Cerebellar nuclear complex (tissue), 1 donor: ENCODE data around the gene THRA.
A peak's percentile ranks its signal among the peaks of the same experiment; 100 is the strongest.
"Not testable (repeated sequence)": the region's sequence is repeated elsewhere in the genome, so short reads cannot be mapped to it uniquely, and the experiment has no call there.

Source experiments
- DNase-seq, 2 experiments: peaks; one replicate each; lab custom pipeline; 2025; lab: John Stamatoyannopoulos, UW

THRA gene

DNA sequence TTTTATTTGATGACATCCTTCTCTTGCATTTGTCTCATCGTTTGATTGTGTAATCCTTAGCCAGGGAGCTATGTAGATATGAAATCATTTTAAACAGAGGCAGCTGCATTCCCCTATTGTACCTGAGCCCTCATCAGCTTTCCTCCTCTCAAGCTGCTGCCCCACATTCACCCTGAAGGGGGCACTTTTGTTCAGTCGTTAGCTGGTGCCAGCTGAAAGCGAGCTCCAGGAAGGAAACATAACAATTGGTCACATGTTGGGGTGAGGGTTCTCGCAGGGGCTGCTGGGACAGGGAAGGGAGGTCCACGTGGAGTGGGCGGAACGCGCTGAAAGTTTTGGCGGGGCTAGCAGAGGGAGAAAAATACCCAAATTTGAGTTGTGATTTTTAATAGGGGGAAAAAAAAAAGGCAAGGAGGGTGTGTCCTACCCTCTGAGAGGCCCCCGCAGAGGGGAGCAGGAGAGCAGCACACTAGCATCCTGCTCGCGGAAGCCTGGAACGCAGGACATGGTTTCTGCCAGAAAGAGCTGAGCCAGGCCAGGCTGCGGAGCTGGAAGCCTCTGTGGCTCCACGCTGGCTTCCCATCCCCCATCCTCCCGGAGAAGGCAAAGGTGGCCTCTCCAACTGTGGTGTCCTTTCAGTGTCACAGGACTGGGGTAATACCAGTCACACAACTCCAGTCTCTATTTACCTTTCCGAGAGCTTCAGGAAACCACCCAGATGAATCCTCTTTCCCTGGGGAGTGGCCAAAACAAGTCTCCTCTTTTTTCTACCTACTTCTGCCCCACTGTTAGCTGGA, 50.5 kb downstream of the THRA start:
- peak; percentile 61 to 91 for DNase-seq

DNA sequence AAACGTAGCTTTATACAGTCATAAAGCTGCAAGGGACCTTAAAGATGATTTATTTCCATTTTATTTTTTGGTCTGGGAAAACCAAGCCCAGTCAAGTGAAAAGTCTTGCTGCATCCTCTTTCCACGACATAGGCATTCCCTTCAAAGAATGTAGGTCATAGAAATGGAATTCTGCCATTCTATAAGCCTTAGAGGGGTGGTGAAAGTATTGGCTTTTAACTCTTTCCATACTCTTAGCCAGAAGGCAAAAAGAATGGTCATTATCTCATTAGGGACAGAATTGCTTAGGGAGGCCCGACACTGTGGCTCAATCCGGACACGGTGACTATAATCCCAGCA, 51.1 kb downstream of the THRA start:
- no peak for DNase-seq

DNA sequence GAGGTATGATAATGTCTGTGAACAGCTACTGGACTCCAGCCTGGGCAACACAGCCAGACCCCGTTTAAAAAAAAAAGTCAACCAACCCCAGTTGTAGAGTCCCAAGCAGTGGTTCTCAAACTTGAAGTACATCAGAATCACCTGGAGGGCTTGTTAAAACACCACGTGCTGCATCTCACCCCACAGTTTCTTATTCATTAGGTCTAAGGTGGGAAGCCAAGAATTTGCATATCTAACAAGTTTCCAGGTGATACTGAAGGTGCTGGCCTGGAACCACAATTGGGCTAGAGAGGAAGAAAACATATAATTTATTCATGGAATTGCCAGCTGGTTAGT, 52.3 kb downstream of the THRA start:
- no peak for DNase-seq

DNA sequence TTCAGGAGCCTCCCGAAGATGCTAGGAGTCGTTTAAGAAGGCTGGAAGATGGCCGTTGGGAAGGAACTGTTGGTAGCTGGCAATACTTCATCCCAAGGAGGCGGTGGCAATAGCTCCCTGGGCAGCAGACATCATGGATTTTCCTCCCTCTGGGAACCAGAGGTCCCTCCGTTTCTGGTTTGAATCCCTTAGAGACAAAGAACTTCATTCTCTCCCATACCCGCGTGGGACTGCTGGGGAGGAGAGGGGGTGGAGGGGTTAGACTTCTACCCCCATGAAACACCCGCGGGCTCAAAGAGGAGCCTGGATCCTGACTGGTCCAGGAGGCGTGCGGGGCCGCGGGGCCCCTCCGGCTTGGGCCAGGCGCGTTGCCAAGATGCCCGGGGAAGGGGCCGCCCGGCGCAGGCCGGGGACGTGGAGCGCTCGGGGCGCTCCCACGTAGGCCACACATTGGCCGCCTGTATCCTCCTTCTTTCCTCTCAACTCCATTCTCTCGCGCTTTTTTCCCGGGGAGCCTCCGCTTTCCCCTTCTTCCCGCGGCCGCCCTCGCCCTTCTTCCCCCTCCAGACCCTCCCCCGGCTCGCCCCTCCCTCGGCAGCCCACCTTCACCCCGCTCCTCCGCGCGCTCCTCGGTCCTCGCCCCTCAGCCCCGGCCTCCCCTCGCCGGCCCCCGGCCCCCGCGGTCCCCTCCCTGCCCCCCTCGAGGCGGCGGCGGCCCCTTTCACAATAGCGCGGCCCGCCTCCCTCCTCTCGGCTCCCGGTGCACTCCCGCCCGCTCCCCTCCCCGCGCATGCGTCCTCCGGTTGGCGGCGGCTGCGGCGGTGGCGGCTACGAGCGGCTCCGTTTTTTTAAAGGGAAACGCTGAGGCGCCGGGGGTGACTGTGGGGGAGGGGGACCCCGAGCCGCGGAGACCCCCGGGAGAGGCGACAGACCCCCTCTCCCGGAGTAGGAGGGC, 58.7 kb downstream of the THRA start, which contains the start of gene MSL1:
TSS of gene MSL1 (plus strand) at position 791 of the 955 bp plus-strand sequence. CDS start 642 bp downstream, outside the sequence.
- peak in 1 of 2 experiments; percentile 28 for DNase-seq

DNA sequence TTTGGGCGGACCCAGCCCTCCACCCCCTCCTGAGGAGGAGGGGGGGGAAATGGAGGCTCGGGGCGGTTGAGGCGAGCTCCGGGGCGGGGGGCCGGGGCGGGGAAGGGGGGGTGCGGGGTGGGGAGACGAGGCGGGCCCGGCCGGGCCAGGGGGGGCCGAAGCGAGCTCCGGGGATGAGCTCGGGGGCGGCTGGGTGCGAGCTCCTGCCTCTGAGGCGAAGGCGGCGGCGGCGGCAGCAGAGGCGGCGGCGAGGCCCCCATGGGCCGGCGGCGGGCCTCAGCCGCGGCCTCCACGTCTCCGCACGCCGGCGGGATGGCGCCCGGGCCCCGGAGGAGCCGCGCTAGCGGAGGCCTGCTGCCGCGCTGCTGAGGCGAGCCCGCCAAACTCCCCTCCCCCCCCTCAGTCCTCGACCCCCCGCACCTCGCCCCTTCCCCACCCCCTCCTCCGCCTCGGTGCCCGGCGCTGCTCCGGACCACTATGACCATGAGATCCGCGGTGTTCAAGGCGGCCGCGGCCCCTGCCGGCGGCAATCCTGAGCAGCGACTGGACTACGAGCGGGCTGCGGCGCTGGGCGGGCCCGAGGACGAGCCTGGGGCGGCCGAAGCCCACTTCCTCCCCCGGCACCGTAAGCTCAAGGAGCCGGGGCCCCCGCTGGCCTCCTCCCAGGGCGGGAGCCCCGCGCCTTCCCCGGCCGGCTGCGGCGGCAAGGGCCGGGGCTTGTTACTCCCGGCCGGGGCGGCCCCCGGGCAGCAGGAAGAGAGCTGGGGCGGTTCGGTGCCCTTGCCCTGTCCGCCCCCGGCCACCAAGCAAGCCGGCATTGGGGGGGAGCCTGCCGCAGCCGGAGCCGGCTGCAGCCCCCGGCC, 59.6 kb downstream of the THRA start:
- DNase-seq: no peak

DNA sequence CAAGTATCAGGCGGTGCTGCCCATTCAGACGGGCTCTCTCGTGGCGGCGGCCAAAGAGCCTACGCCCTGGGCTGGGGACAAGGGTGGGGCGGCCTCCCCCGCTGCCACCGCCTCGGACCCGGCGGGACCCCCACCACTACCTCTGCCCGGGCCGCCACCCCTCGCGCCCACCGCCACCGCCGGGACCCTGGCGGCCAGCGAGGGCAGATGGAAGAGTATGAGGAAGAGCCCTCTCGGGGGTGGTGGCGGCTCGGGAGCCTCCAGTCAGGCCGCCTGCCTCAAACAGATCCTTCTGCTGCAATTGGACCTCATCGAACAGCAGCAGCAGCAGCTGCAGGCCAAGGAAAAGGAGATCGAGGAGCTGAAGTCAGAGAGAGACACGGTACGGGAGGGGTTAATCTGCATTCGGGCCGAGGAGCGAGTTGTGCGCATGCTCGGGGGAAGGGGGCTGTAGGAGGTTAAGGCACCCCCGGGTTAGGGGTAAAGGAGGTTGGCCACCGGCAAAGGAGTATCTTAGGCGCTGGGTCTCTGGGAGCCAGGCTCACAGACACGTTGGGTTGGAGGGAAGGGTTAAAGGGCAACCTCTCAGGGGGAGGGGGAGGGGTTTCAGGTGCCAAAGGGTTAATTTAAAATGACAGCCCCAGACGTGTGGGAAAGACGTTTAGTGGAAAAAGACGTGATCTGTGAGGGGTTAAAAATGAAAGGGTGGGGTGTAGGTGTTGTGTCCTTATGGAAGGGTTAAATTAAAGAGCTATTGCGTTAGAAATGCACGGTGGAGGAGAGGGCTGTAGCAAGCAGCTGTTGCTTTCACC, 60.4 kb downstream of the THRA start:
- DNase-seq: no peak

DNA sequence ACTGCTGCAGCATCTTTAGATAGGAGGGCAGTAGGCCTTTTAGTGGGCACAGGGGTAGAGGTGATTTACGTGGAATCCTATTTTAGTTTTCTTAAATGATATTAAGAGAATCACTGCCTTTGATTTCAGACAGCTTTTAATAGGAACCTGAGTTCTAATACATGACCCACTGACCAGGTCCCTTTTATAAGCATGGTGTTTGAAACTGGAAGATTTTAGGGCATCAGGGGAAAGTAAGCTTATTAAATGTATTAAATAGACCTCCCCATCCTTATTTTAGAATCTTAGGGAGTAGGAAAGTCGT, 61.0 kb downstream of the THRA start:
- no peak for DNase-seq

DNA sequence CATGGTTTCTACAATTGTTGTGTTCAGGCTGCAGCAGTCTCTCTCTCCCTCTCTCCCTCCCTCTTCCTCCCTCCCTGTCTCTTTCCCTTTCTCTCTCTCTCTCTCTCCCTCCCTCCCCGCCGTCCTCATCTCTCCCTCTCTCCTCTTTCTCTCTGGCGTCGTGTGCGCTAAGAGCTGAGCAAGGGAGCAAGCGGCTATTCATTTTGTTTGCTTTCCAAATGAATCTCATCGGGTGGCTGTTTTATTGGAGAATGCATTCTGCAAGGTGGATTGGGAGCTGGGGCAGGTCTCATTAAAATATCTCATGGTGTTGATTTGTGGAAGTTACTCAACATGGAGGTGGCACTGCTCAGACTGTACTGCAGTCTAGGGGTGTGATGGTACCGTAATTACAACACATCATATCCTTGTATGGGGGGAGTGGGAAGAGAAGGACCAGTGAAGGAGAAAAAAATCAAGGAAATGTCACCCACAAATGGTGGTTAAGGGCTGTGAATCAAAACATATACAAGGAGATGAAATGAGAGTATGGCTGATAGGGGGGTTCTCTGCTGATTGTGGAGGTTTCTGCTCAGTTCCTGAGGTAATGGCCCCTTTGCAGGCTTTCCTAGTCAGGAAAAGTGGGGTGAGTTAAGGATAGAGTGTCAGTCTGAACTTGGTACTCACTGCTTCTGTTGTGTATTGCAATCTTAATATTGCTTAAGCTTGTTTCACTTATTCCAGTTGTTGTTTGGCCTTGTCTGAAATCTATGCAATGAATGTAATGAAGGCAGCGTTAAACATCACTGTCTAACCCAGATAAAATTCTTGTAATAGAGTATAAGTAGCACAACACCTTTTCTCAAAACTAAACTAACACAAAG, 61.7 kb downstream of the THRA start:
- DNase-seq: no peak

DNA sequence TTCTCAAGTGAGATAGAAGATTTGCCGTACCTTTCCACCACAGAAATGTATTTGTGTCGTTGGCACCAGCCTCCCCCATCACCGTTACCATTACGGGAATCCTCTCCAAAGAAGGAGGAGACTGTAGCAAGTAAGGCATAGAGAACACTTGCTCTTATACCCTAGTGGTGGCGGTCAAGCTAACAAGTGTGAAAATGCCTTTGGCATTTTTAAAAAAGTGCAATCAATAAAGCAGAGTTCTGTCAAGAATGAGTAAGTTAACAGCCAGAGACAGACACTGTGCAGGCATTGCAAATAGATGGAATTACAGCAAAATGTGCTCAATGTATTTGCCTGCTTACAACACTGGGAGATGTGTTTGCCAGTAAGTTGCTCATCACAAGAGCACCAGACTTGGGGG, 66.7 kb downstream of the THRA start:
- no peak for DNase-seq

DNA sequence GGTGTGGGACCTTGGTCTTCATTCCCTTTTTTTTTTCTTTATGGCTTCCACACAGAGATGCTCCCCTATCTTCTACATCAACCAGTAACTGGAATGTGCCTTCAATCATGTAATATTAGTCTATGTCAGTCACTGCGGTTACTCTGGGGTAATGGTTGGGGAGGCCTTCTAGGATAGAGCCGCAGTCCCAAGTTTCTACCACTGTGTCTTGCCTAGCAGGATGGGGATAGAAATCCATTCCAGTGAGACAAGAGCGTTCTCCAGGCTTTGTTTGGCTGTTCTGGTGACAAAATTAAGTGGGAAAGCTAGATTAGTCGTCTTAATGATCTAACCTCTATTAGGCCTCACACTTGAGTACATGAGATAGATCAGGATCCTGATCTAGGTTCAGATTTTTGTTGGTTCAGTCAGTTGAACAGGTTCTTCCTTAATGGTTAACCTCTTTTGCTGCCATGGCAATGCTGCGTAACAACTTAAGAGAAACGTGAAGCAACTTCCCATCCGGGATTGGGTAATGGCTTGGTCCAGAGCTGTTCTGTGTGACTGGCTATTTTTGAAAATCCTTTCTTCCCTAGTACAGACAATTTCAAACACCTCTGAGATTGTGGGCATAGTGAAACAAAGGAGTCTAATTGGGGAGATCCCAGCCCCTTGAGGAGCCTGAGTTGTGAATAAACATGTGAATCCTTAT, 67.7 kb downstream of the THRA start:
- DNase-seq: no peak

DNA sequence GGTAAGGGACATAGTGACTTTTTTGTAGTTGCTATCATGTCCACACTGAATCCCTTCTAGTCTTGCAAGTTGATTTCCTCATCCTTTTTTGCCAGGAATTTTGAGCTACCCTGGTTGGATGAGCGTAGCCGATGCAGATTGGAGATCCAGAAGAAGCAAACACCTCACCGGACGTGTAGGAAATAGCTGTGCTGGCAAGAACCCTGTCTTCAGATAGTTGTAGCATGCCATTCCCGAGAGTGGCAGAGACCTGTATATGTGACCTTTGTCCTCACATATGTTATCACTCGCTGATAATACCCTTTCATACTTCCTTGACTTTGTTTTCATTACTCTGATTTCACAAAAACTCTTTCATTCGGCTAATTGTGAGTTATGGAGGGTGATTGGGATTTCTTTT, 71.4 kb downstream of the THRA start:
- no peak for DNase-seq

DNA sequence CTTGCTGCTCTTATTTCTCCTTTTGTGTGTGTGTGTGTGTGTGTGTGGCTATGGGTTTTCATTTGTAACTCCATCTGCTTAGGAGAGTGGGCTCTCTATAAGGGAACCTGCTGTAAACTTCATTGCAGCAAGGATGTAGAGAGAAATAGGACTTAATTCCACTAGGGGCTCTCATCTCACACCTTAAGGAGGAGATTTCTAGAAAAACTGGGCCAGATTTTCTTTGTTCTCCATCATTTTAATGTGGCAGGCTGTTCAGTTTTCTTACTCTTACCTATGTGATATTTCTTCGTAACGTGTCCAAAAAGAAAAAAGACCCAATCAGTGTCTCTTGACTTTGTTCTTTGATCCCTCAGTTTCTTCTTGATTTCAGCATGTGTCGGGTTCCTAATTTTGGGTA, 73.1 kb downstream of the THRA start:
- DNase-seq: no peak

DNA sequence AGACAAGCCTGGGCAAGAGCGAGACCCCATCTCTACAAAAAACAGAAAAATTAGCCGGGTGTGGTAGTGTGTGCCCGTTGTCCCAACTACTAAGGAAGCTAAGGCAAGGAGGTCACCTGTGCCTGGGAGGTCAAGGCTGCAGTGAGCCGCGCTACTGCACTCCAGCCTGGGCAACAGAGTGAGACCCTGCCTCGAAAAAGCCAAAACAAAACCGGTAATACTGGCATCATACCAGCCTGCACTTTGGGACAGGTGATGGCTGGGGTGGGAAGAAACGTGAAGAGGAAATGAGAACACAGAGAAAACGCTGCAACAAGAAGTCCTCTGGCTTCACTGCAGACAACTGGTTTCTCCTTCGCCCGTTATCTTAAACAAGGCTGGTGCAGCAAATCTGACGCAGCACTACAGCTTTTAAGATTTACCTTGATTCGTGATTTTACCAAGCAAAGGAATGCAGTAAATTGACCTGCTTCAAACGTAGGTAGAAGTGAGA, 76.8 kb downstream of the THRA start:
- DNase-seq: no peak

DNA sequence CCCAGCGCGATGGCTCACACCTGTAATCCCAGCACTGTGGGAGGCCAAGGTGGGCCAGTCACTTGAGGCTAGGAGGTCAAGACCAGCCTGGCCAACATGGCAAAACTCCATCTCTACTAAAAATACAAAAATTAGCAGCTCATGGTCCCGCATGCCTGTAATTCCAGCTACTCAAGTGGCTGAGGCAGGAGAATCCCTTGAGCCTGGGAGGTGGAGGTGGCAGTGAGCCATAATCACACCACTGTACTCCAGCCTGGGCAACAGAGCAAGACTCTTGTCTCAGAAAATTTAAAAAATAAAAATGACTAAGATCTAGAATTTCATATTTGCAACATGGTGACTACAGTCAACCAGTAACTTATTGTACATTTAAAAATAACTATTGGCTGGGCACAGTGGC, 80.4 kb downstream of the THRA start:
- not testable (repeated sequence) for DNase-seq
